Activated B cell treated with CpG ODN at 0.5 μM for 24 hours (primary cell): ENCODE measurements around the gene ANKRD55. TPM values are rescaled to one million over a fixed set of nuclear protein-coding genes. Genes with fewer than 3 reads are reported as not detected.

ENCODE experiments used
- ATAC-seq: fragments of 200-7000 bp; cut with Tn5 transposase; one replicate; pipeline ENCODE4 v1.10.0; 2021; ENCODE audit warnings: low read depth, mild to moderate bottlenecking, moderate library complexity
- CTCF ChIA-PET: fragments of 350-600 bp; sonication (Branson Sonifier 250); formaldehyde crosslinking; loops from one replicate; lab custom pipeline; 2021; ENCODE audit warnings: antibody characterized with exemption; lab: Charles Lee
- POLR2A ChIA-PET: fragments of 350-600 bp; sonication (Branson Sonifier 250); formaldehyde crosslinking; loops from one replicate; lab custom pipeline; 2021; ENCODE audit warnings: antibody characterized with exemption; lab: Charles Lee
- DNase-seq: peaks from one replicate; pipeline ENCODE4 v3.0.0; 2022
- H3K27ac Mint-ChIP-seq: one replicate; pipeline ENCODE4 v1.8.0; 2020; ENCODE audit warnings: mixed read lengths
- H3K27me3 Mint-ChIP-seq: one replicate; pipeline ENCODE4 v1.8.0; 2021; ENCODE audit warnings: mixed read lengths
- H3K36me3 Mint-ChIP-seq: one replicate; pipeline ENCODE4 v1.8.0; 2021; ENCODE audit warnings: low read depth, mixed read lengths
- H3K4me1 Mint-ChIP-seq: one replicate; pipeline ENCODE4 v1.8.0; 2021; ENCODE audit warnings: mixed read lengths
- H3K4me3 Mint-ChIP-seq: one replicate; pipeline ENCODE4 v1.8.0; 2020; ENCODE audit warnings: mild to moderate bottlenecking, mixed read lengths
- H3K9me3 Mint-ChIP-seq: one replicate; pipeline ENCODE4 v1.8.0; 2020; ENCODE audit warnings: mixed read lengths
- CTCF ChIP-seq: fragments of 200-600 bp; IDR thresholded peaks from one replicate; pipeline ENCODE4 v1.8.0; 2022; ENCODE audit warnings: antibody characterized with exemption, mild to moderate bottlenecking
- intact Hi-C: fragments of 100-400 bp; cut with micrococcal nuclease; formaldehyde crosslinking; loops from one replicate; pipeline ENCODE4 v1.15.1; 2024
- total RNA-seq: library from RNA; stranded (reverse); gene quantifications from 2 replicates; pipeline ENCODE4 v1.2.3, GENCODE V29; 2022

The ANKRD55 gene
- total RNA-seq, 1 donor from 2014 or later: not detected

GRCh38 chr5:56140073-56140472 lies 93.1 kb downstream of the ANKRD55 start:
- no peaks in the 10 kb centered on the region for H3K4me1 Mint-ChIP-seq
- no peaks in the 10 kb centered on the region for H3K27me3 Mint-ChIP-seq

GRCh38 chr5:56130664-56131063 lies 102.5 kb downstream of the ANKRD55 start:
- intact Hi-C loops: no loop called here
- DNase-seq (no peak), ATAC-seq (no peak)
- H3K9me3 Mint-ChIP-seq: peaks cover 8% of the 10 kb centered on the region
- no peak for TF ChIP-seq CTCF
- H3K4me1 Mint-ChIP-seq: no peaks in the 10 kb centered on the region
- H3K36me3 Mint-ChIP-seq: no peaks in the 10 kb centered on the region
- H3K4me3 Mint-ChIP-seq: no peak overlapping the region
- POLR2A ChIA-PET: no interaction called here
- H3K27me3 Mint-ChIP-seq: peaks cover 2% of the 10 kb centered on the region
- CTCF ChIA-PET: no interaction called here
- H3K27ac Mint-ChIP-seq: no peak overlapping the region

More at GRCh38 chr5:56140073-56140472, 93.1 kb downstream of the ANKRD55 start:
- no peak overlapping the region for H3K27ac Mint-ChIP-seq
- H3K4me3 Mint-ChIP-seq: no peak overlapping the region
- intact Hi-C loops: no loop called here
- TF ChIP-seq CTCF: no peak
- DNase-seq: no peak
- ATAC-seq: no peak
- ChIA-PET POLR2A (no interaction called here), CTCF (no interaction called here)
- no peaks in the 10 kb centered on the region for H3K36me3 Mint-ChIP-seq
- H3K9me3 Mint-ChIP-seq: no peaks in the 10 kb centered on the region

- ChIA-PET POLR2A (no interaction called here), CTCF (no interaction called here)
- ATAC-seq (no peak), DNase-seq (no peak)
- Mint-ChIP-seq H3K9me3 (peaks cover 8% of the 10 kb centered on the region), H3K27me3 (peaks cover 2% of the 10 kb centered on the region), H3K4me3 (no peak overlapping the region), H3K4me1 (no peaks in the 10 kb centered on the region), H3K36me3 (no peaks in the 10 kb centered on the region), H3K27ac (no peak overlapping the region)
- no peak for TF ChIP-seq CTCF
- intact Hi-C loops: no loop called here
Measured at GRCh38 chr5:56129288-56129687, 103.8 kb downstream of the ANKRD55 start.

- peaks cover 2% of the 10 kb centered on the region for H3K27me3 Mint-ChIP-seq
- DNase-seq (no peak), ATAC-seq (no peak)
- H3K4me1 Mint-ChIP-seq: no peaks in the 10 kb centered on the region
- CTCF ChIA-PET: no interaction called here
- H3K27ac Mint-ChIP-seq: no peak overlapping the region
- intact Hi-C loops: no loop called here
- H3K36me3 Mint-ChIP-seq: no peaks in the 10 kb centered on the region
- POLR2A ChIA-PET: no interaction called here
- H3K9me3 Mint-ChIP-seq: peaks cover 8% of the 10 kb centered on the region
- no peak for TF ChIP-seq CTCF
- no peak overlapping the region for H3K4me3 Mint-ChIP-seq
Measured at GRCh38 chr5:56128113-56128512, 105.0 kb downstream of the ANKRD55 start.

- ChIA-PET POLR2A (interaction anchor here (0.6 kb wide), 1 partner anchor 1986 kb away, joined by 3 read pairs; no protein-coding TSS in a partner anchor), CTCF (no interaction called here)
- intact Hi-C loops: no loop called here
- H3K4me1 Mint-ChIP-seq: no peaks in the 10 kb centered on the region
- H3K9me3 Mint-ChIP-seq: peaks cover 8% of the 10 kb centered on the region
- DNase-seq (no peak), ATAC-seq (no peak)
- peaks cover 2% of the 10 kb centered on the region for H3K27me3 Mint-ChIP-seq
- H3K27ac Mint-ChIP-seq: no peak overlapping the region
- H3K4me3 Mint-ChIP-seq: no peak overlapping the region
- H3K36me3 Mint-ChIP-seq: no peaks in the 10 kb centered on the region
- TF ChIP-seq CTCF: no peak
Measured at GRCh38 chr5:56126487-56127179, 106.5 kb downstream of the ANKRD55 start.
